ENCODE measurements around the gene STAB2.
"Not testable (repeated sequence)": the region's sequence is repeated elsewhere in the genome, so short reads cannot be mapped to it uniquely, and the experiment has no call there.

Gene STAB2

DNA sequence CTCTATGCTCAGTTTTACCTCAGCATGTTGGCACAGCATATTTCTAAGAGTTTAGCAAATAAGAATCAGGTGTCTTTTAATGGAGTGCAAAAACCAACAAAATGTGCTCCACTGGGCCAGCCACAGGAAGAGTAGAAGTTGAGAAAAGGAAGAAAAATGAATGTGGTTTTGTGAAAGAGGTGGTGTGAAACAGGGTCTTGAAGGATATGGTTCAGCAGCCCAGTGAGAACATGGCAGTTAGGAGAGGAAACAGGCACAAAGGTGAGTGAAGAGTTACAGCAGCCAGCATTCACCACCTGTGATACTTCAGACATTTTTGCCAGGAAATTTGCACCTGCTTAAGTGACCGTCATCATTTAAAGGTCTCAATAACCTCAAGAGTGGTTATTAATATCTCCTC, 2.4 kb downstream of the STAB2 start:
- FAIRE-seq: no peak

DNA sequence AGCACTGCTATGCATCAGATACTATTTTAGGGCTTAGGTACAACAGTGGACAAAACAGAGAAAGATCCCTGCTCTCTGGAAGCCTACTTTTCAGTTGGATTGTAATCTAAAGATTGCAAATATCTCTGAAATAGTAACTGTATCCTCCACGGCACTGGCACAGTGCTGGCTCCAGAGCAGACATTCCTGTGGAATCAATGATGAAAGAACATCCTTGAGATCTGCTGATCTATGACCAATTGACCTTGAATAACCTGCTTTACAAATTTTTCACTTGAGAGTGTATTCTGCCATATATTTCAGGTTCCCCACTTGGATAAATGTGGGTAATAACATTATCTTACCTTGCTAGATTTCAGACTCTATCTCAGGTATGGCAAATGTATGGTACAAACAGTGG, 3.2 kb downstream of the STAB2 start:
- no peak for FAIRE-seq

DNA sequence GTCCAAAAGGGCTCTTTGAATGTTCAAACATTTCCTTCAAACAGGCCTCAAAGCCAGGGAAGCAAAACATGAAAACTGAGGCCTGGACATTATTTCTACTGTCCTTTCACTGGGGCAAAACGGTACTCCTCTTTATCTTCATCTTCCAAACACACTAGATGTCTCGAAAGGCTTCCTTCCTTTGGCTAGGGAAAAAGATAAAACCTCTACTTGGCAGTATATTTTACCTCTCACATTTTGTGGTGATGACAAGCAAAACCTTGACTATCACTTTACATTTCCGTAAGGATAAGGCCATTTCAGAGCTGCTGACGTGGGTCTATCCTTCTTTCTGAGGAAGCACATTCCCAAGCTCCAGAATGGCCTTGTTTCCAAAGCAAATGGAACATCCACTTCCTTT, 9.9 kb downstream of the STAB2 start:
- FAIRE-seq: no peak

DNA sequence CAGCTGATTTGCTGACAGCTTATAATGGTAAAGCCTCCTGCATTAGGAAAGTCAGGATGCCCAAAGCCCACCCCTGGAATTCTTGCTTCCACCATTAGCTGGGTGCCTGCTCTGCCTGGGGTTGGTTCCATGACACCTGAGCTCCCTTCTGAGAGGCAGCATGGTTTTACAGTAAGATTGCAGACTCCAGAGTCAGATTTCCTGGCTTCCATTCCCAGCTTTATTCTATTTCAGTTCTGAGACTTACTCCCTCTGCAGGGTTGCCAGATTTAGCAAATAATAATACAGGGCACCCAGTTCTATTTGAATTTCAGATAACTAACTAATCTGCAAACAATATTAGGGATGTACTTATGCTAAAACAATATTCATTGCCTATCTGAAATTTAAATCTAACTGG, 12.2 kb downstream of the STAB2 start:
- no peak for FAIRE-seq

DNA sequence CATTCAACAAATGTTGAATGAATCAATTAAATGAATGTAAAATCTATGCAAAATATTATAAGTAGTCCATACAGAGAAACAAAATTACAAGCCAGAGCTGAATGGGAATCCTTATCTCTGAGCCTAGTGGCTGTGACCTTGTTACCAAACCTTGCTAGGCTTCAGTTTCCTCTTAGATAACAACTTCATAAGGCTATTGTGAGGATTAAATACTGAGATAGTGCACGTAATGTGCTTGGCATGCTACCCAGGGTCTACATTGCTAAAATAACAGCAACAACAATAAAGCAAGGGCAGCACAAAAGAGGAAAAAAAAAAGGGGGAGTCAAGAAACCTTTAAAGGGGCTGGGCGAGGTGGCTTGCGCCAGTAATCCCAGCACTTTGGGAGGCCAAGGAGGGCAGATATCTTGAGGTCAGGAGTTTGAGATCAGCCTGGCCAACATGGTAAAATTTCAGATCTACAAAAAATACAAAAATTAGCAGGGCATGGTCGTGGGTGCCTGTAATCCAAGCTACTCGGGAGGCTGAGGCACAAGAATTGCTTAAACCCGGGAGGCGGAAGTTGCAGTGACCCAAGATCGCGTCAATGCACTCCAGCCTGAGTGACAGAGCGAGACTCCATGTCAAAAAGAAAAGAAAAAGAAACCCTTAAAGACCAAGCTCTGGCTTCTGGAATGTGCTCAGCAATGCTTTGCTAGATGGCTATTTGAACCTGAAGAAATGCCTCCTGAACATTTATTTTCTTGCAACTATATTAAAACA, 14.1 kb downstream of the STAB2 start:
- FAIRE-seq: no peak

DNA sequence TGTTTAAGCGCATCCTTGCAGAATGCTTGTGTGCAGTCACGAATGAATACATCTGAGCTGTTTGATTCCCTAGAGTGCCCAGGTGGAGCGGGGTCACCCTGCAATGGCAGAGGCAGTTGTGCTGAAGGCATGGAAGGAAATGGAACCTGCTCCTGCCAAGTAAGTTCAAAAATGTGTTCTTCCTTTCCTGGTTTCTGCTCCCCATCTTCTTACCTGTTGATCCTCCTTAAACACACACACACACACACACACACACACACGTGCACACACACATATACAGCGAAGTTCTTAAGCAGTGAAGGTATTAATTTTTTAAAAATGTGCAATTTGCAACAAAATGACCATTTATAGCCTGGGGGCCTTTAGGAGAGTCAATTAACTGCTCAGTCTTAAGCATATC, 33.3 kb downstream of the STAB2 start:
- FAIRE-seq: no peak

DNA sequence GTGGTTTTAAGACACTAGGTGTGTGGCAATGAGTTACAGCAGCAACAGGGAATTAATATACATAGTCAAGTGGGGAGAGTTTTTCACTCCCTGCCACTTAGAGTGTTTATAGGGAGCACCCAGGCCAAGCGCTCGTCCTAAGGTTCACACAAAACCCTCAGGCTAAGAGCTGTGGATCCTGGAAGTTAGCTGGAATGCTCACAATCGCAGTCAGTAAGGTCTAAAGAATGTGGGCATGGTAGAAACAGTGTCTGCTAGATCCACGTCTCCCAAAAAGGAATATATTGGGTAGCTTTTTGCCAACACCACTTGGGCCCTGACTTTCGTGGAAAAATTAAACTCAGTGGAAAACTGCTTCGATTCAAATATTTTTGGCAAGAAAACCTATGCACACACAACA, 36.6 kb downstream of the STAB2 start:
- FAIRE-seq: no peak

DNA sequence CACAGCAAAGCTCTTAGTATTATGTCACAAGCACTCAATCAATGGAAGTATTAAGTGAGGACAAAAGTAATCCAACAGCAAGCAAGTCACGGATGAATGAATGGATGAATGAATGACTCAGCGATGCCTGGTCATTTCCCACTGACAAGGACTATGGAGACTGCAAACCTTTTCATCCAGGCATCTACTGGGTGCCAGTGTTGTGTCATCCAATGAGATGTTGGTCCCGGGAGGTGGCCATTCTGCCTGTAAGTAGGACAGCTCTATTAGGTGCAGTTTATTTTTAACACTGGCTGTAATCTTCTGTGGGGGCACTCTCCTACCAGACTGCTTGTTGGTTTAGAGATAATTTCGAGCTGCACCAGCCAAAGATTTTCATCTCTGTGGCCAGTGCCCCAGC, 39.4 kb downstream of the STAB2 start:
- FAIRE-seq: no peak

DNA sequence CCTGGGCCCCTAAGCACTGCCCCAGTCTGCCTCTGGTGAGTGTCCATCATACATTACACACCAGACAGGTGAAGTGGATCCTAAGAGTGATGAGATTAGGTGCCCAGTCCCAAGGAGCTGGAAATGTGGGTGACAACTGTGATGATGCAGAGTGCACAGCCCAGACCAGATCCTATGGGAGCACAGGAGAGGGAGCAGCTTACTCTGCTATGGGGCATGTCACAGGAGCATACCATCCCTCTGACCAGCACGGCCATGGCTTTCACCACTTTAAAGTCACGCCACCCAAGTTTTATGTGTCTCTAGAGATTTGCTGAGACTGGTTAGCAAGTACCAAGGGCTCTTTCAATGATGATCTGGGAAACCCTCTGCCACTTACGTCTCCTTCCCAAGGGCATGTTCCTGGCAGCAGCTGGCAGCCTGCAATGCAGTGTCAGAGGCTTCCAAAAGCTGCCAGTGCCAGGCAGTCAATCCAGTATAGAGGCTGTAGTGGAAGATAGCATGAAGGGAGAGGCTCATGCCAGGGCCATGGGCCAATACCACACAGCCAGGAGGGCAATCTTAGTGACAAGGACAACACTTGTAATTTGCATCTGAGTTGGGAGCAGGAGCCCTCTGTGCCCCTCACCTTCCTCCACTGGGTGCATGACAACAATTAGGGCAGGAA, 40.2 kb downstream of the STAB2 start:
- FAIRE-seq: no peak

DNA sequence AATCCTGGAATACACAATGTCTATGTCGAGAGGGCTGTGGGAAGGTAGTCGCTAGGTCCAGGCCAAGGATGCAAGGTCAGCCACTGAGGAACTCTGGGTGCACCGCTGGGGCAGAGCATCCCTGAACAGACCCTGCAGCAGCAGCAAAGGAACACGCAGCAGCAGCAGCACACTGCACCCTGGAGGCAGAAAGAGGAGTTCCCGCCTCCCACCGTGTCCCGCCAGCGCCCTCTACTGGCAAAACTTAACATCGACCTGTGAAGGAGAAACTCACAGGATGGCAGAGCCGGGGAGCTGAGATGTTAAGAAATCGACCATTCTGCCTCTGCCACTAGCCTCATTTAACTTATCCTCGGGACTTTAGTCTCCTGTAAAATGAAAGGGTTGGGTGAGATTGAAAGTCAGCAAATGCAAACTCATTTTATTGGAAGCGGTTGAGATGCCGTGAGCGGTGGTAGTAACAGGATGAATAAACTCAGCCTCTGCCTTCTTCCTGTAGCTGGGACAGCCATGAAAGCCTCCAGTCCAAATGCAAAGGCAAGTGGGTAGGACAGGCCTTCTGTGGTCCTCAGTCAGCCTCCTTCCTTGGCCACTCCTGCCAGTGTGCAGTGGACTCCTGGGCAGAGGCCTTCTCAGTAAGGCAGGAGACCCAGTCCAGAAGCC, 45.6 kb downstream of the STAB2 start:
- FAIRE-seq: no peak

DNA sequence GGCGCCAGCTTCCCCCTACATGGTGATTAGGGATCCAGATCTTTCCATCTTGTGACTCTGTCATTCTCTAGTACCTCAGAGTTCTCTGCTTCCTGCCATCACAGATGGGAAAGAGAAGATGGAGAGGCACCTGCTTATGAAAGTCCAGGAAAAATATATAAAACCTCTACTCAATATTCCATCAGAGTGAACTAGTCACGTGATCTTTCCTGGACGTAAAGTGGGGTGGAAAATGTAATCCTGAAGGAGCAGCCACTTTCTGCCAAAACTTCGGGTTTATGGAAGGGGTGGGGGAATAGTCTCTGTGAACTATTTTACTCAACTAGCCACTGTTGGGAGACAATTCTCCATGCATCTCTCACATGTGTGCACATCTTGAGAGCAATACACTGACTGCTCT, 47.7 kb downstream of the STAB2 start:
- FAIRE-seq: no peak

DNA sequence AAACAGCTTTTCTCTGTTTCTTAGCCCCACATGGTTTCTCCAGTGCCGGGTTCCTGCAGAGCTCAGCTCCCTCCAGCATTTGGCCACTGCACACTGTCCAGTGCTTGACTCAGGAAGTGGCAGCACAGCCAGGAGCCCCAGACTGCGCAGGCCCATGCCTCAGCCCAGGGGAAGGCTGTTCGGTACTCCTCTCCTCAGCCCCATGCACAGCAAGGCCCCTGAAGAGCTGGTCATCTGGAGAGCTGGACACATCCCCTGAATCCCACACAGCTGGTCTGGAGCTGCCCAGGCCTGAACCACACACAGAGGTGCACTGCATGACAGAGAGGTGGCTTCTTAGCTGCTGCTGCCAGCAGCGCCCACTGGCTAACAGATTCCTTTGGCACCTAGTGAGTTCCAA, 48.3 kb downstream of the STAB2 start:
- FAIRE-seq: no peak

DNA sequence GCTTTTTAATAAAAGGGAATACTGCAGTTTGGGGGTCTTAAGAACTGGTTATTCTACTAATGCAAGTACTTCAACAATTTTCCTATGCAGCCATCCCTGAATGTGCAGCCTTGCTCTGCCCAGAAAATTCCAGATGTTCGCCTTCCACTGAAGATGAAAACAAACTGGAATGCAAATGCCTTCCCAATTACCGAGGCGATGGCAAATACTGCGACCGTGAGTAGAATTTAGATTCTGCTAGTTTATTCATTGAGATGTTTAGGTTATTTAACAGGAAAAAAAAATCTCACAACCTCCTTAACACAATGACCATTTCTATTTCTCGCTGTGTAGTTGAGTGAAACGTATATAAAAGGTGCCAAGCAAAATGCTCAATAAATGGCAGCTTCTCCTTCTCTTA, 49.9 kb downstream of the STAB2 start:
- no peak for FAIRE-seq

DNA sequence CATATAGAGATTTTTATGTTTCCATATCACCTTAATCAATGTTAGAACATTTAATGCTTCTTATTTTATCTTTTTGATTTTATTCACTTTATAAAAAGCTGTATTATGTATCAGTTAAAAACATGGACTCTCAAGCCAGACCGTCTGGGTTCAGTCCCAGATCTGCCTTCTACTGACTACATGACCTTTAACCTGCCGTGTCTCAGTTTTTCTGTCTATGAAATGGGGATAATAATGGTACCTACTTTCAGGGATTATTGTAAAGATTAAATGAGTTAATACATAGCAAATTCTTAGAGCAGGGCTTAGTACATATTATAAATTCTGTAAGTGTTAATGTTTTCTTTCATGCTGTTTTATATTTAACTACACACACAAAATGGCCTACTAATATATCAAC, 50.4 kb downstream of the STAB2 start:
- no peak for FAIRE-seq

DNA sequence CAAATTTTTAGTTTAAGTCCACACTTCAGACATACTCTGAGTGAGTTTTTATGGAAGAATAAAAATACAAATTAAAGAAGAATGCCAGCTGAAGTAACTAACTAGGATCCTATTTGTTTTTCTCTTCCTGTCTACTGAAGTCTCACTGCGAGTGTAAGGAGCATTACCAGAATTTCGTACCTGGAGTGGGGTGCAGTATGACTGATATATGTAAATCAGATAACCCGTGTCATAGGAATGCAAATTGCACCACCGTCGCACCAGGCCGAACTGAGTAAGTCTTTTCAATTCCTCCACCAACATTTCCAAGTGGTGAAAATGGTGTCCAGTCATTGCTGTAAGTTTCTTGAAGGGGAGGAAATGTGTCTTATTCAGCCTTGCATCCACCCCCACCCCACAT, 52.9 kb downstream of the STAB2 start:
- FAIRE-seq: no peak

DNA sequence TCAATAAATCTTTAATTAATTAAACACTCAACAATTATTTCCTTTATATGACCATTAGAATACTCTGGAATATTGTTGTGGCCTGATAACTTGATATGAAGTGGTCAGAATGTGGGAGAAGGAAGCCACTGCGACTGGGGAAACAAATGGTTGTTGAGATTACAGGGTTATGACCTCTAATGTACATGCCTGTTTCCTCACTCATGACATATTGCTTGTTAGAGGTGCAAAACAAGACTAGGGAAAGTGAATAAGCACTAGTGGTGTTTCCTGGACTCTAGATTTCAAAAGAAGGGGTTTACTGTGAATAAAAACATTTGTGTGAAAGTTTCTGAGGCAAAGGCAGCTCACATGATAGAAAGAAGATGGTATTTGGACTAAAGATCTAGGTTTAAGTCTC, 53.3 kb downstream of the STAB2 start:
- no peak for FAIRE-seq

DNA sequence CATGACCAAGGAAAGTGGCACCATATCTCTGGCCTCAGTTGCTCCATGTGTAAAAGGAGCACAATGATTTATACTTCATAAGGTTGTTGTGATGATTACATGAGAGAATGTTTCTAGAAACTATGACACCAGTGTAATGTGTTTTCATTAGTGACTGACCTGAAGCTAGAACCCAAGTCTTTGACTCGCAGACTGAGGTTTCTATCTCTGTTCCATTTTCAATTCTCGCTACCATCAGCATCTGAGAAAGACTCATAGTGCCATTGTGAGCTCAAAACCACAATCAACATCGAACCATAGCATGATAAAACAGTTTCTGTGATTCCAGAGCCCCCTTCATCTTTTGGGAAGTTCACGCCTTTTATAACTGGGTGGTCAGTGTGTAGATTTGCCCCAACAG, 53.8 kb downstream of the STAB2 start:
- FAIRE-seq: no peak

DNA sequence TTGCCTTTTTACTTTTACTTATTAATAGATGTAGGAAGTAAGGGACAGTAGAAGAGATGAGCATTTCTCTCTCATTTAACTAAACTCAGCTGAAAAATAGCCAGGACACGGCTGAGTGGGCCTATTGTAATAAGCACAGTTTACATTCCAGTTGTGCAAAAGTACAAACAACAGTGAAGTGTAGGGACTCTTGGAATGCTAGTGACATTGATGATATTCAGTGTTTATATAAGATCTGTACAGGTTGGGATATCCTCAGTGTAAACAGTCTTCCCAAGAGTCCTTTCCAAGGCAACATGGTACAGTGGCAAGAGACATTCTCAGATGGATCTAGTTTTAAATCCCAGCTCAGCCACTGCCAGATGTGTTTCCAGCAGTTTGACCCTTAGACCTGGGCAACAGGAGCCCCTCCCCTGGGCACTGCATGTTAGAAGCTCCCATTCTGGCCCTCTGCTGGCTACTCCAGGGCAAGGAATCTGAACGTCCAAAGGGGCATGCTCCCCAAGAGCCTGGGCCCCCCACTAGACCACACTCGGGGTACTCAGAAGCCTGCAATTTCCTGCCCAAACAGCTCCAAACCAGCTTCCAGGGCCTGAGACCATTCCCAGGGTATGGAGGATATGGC, 55.3 kb downstream of the STAB2 start:
- FAIRE-seq: no peak

DNA sequence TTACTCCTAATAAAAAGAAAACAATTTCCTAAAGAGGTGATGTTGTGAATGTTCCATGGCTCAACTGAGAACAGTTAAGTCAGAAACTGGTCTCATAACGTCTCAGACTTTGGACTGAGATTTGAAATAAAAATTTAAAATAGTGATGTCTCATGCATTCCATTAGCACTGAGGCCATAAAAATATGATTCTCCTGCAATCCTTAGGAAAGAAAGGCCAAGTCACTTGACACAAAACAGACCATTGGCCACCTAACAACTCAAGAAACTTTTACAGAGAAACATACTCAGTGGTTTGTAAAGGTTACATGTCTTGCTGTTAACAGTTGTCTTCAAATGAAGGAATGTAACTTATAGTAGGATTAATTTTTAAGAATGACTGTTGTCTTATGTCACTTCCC, 58.1 kb downstream of the STAB2 start:
- no peak for FAIRE-seq

DNA sequence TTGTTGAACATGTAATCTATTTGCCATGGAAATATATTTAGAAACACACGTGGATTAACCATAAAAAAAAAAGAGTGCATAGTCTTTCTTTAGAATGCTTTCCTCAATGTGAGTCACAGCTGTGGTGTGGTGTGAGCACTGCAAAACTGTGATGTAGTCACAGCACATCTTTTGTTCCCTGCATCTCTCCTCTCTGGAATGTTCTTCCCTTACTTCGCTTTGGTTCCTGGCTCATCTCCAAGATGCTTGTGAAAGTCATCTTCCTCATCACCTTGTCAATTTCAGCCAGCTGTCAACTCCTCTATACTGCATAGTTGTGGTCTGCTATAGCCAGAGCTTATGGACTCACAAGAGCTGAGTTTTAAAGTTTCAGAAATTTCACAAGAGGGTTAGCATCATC, 60.2 kb downstream of the STAB2 start:
- no peak for FAIRE-seq

DNA sequence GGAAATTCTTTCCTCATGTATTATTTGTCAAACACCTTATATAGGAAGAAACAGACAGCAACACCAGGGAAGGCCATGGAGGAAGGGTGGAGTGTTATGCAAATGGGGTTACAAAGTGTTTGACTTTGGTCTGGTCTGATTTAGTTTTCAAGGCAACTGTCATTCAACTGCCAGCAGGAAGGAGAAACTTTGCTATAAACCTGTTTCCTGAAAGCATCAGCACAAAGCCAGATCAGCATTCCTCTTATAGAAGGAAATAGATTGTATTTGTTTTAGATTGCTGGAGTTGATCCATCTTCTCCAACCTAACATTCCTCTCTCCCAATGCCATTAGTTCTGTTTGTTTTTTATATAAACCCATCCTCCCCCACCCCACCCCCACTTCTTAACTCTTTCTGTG, 65.7 kb downstream of the STAB2 start:
- peak; percentile 75 for FAIRE-seq

DNA sequence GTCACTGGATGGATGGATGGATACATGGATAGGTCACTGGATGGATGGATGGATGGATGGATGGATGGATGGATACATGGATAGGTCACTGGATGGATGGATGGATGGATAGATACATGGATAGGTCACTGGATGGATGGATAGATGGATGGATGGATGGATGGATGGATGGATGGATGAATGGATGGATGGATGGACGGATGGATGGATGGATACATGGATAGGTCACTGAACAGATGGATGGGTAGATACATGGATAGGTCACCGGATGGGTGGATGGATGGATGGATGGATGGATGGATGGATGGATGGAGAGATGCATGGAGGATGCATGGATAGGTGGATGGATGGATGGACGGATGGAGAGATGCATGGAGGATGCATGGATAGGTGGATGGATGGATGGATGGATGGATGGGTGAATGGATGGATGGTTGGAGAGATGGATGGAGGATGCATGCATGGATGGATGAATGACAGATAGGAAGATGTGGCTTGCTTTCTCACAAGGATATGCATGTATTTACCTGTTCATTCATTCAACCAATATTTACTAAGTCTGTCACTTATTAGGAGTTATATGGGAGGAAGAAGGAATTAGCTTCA, 66.6 kb downstream of the STAB2 start:
- FAIRE-seq: not testable (repeated sequence)

DNA sequence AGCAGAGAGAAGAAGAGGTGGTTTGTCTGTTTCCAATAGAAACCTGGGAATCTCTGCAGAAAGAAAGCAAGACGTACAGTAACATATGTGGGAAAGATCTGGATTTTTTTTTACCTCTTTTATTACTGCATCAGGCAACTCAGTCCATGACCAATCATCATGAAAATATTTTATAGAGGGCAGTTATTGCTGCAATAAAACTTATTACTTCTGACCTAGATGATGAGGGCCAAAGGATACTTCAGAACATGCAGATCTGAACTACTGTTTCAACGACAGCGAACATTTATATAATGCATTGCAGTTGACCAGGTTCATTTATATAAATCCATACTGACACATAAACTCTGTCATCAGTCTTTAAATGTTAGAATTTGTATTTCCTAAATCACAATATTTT, 67.7 kb downstream of the STAB2 start:
- FAIRE-seq: peak; percentile 45

All from colon (tissue), 2 donors.